ENCODE data around the gene VGF.

DNA sequence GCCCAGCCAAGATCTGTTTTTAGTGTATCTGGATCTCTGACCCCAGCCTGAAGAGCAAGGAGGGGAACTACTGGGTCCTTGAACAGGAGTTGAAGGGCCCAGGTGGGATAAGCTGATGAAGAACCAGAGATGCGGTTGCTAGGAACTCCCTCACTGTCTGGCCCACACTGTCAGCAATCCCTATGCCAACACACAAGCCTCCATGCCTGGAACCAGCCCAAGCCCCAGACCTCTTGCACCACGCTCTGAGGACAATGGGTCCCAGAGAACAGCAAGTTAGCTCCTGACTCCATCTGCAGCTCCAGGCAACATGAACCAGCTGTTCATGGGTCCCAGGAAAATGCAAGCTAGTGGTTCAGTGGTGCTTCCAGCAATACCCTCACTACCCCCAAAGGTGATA, 12.3 kb upstream of the VGF start:
- TF ChIP-seq, protein P1, sequence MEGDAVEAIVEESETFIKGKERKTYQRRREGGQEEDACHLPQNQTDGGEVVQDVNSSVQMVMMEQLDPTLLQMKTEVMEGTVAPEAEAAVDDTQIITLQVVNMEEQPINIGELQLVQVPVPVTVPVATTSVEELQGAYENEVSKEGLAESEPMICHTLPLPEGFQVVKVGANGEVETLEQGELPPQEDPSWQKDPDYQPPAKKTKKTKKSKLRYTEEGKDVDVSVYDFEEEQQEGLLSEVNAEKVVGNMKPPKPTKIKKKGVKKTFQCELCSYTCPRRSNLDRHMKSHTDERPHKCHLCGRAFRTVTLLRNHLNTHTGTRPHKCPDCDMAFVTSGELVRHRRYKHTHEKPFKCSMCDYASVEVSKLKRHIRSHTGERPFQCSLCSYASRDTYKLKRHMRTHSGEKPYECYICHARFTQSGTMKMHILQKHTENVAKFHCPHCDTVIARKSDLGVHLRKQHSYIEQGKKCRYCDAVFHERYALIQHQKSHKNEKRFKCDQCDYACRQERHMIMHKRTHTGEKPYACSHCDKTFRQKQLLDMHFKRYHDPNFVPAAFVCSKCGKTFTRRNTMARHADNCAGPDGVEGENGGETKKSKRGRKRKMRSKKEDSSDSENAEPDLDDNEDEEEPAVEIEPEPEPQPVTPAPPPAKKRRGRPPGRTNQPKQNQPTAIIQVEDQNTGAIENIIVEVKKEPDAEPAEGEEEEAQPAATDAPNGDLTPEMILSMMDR (IDR thresholded peaks at IDR 0.05; ENCODE audit: insufficient read depth, low read depth, low read length): no peak
- no peak for TF ChIP-seq EZH2 (IDR thresholded peaks at IDR 0.05; ENCODE audit: insufficient read depth, low read length)

Measured in astrocyte (in vitro differentiated cells and primary cell).